Astrocyte (in vitro differentiated cells and primary cell): ENCODE data around the gene MRFAP1.

Source experiments
- EZH2 ChIP-seq: IDR thresholded peaks from 2 replicates; pipeline ENCODE4 v1.6.1; 2012; ENCODE audit warnings: mild to moderate bottlenecking, low read length, inconsistent platforms; ENCODE audit not compliant: insufficient read depth
- TF ChIP-seq, protein P1 (sequence below): IDR thresholded peaks from 2 replicates; pipeline ENCODE4 v1.5.1; 2011; ENCODE audit warnings: low read depth, mild to moderate bottlenecking, inconsistent platforms, low read length, moderate library complexity; ENCODE audit not compliant: insufficient read depth

GRCh38 chr4:6592804-6593563, 47.5 kb upstream of the MRFAP1 start:
- TF ChIP-seq, protein P1, sequence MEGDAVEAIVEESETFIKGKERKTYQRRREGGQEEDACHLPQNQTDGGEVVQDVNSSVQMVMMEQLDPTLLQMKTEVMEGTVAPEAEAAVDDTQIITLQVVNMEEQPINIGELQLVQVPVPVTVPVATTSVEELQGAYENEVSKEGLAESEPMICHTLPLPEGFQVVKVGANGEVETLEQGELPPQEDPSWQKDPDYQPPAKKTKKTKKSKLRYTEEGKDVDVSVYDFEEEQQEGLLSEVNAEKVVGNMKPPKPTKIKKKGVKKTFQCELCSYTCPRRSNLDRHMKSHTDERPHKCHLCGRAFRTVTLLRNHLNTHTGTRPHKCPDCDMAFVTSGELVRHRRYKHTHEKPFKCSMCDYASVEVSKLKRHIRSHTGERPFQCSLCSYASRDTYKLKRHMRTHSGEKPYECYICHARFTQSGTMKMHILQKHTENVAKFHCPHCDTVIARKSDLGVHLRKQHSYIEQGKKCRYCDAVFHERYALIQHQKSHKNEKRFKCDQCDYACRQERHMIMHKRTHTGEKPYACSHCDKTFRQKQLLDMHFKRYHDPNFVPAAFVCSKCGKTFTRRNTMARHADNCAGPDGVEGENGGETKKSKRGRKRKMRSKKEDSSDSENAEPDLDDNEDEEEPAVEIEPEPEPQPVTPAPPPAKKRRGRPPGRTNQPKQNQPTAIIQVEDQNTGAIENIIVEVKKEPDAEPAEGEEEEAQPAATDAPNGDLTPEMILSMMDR, result no peak
- no peak for TF ChIP-seq EZH2
